Mammary epithelial cell (primary cell): ENCODE measurements around the gene ADCK2.

Experiments
- EZH2 ChIP-seq: IDR thresholded peaks from 2 replicates; pipeline ENCODE4 v1.6.1; 2012; ENCODE audit warnings: low read length, inconsistent platforms, borderline replicate concordance
- TF ChIP-seq, protein P1 (sequence below), 2 donors: IDR thresholded peaks in 1 of 2; conservative IDR thresholded peaks in 1 of 2; 2 replicates each; pipeline ENCODE4 v1.5.1; 2011 to 2012; ENCODE audit warnings: inconsistent platforms in 2 of 2, low read length in 2 of 2, mild to moderate bottlenecking in 2 of 2, control low read depth in 1 of 2, low read depth in 1 of 2; ENCODE audit not compliant: insufficient read depth in 1 of 2; ENCODE audit errors: extremely low read depth in 1 of 2

DNA sequence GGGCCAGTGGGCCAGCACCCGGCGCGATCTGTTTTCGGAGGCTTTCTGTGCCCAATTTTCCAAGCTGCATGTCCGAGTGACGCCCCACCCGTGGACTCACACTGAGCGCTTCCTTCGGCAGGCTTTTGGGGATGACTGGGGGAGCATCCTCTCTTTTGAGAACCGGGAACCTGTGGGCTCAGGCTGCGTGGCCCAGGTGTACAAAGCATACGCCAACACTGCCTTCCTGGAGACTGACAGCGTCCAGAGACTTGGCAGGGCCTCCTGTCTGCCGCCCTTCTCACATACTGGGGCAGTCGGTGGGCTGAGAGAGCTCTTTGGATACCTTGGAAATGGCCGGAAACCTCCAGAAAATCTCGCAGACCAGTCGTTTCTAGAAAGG is 1.0 kb downstream of the ADCK2 start:
- TF ChIP-seq, protein P1, sequence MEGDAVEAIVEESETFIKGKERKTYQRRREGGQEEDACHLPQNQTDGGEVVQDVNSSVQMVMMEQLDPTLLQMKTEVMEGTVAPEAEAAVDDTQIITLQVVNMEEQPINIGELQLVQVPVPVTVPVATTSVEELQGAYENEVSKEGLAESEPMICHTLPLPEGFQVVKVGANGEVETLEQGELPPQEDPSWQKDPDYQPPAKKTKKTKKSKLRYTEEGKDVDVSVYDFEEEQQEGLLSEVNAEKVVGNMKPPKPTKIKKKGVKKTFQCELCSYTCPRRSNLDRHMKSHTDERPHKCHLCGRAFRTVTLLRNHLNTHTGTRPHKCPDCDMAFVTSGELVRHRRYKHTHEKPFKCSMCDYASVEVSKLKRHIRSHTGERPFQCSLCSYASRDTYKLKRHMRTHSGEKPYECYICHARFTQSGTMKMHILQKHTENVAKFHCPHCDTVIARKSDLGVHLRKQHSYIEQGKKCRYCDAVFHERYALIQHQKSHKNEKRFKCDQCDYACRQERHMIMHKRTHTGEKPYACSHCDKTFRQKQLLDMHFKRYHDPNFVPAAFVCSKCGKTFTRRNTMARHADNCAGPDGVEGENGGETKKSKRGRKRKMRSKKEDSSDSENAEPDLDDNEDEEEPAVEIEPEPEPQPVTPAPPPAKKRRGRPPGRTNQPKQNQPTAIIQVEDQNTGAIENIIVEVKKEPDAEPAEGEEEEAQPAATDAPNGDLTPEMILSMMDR (conservative IDR thresholded peaks at IDR 0.05 in 1 of 2, IDR thresholded peaks at IDR 0.05 in 1 of 2; ENCODE audit: extremely low read depth in 1 of 2, insufficient read depth in 1 of 2, low read depth in 1 of 2, low read length in 2 of 2) = no peak
- no peak for TF ChIP-seq EZH2
